ENCODE results near the gene TBX6. TPM values are rescaled to one million over a fixed set of nuclear protein-coding genes. Genes with fewer than 3 reads are reported as not detected.

Gene TBX6
- total RNA-seq, 2 experiments from 2014 or later: 1.3 TPM

GRCh38 chr16:30069611-30070462, 21.9 kb downstream of the TBX6 start:
- Mint-ChIP-seq H3K27ac (peak overlapping the region; percentile 67), H3K36me3 (ENCODE audit: low read depth) (peaks cover 76% of the 10 kb centered on the region), H3K27me3 (ENCODE audit: low read depth) (no peaks in the 10 kb centered on the region), H3K4me3 (peak overlapping the region; percentile 8), H3K9me3 (ENCODE audit: insufficient read depth) (no peaks in the 10 kb centered on the region), H3K4me1 (ENCODE audit: low read depth) (peaks cover 42% of the 10 kb centered on the region)
- ChIA-PET POLR2A (interaction anchor here (1.2 to 5.6 kb wide), 2 partner anchors 22 to 116 kb away, joined by 3 to 60 read pairs; partner anchors contain the start of genes TBX6 and YPEL3), CTCF (interaction anchor here (2.8 kb wide), 1 partner anchor 22 kb away, joined by 12 read pairs; the partner anchor contains the start of gene TBX6)
- DNase-seq (no peak), ATAC-seq (no peak)

DNA sequence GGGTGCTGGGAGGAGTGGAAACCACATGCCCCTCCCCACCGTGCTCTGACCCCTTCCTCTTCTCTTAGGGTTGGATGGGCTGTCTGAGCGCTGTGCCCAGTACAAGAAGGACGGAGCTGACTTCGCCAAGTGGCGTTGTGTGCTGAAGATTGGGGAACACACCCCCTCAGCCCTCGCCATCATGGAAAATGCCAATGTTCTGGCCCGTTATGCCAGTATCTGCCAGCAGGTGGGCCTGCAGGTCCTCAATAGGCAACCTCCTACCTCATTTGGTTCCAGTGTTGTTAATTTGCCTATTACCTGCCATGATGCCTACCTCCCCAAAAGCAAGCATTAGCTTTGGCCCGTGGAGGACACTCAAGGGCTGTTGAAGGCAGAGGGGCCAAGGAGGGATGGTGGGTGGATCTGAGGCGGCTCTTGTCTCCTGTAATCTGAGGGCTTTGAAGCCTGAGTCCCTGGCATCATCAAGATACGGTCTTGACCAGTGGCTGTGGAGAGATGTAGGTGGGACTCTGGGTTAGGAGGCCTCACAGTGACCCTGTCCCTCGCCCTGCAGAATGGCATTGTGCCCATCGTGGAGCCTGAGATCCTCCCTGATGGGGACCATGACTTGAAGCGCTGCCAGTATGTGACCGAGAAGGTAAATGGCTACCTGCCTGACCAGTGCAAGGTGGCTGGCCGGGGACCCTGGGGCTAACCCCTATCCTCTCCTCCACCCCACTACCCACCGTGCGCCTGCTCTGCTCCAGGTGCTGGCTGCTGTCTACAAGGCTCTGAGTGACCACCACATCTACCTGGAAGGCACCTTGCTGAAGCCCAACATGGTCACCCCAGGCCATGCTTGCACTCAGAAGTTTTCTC, 22.7 kb downstream of the TBX6 start:
- DNase-seq (peak; percentile 73), ATAC-seq (no peak)
- Mint-ChIP-seq H3K4me3 (peak overlapping the region; percentile 59), H3K9me3 (ENCODE audit: insufficient read depth) (no peaks in the 10 kb centered on the region), H3K27me3 (ENCODE audit: low read depth) (no peaks in the 10 kb centered on the region), H3K4me1 (ENCODE audit: low read depth) (peaks cover 40% of the 10 kb centered on the region), H3K27ac (peak overlapping the region; percentile 82), H3K36me3 (ENCODE audit: low read depth) (peaks cover 83% of the 10 kb centered on the region)
- ChIA-PET POLR2A (interaction anchor here (1.3 to 5.6 kb wide), 3 partner anchors 12 to 116 kb away, joined by 3 to 60 read pairs (median 34); partner anchors contain the start of genes CORO1A, TBX6 and YPEL3), CTCF (interaction anchor here (5.0 to 6.7 kb wide), 2 partner anchors 15 to 22 kb away, joined by 64 to 82 read pairs; partner anchors contain the start of gene TBX6)

GRCh38 chr16:30068333-30068732, 23.4 kb downstream of the TBX6 start:
- DNase-seq (no peak), ATAC-seq (no peak)
- peaks cover 46% of the 10 kb centered on the region for H3K4me1 Mint-ChIP-seq (ENCODE audit: low read depth)
- POLR2A ChIA-PET: interaction anchor here (1.3 to 5.6 kb wide), 3 partner anchors 11 to 117 kb away, joined by 3 to 60 read pairs (median 34); partner anchors contain the start of genes CORO1A, TBX6 and YPEL3
- no peaks in the 10 kb centered on the region for H3K9me3 Mint-ChIP-seq (ENCODE audit: insufficient read depth)
- peak overlapping the region; percentile 59 for H3K4me3 Mint-ChIP-seq
- peak overlapping the region; percentile 82 for H3K27ac Mint-ChIP-seq
- H3K36me3 Mint-ChIP-seq (ENCODE audit: low read depth): peaks cover 80% of the 10 kb centered on the region
- CTCF ChIA-PET: interaction anchor here (1.0 to 6.7 kb wide), 3 partner anchors 15 to 405 kb away, joined by 3 to 82 read pairs (median 64); partner anchors contain the start of genes SPN and TBX6
- no peaks in the 10 kb centered on the region for H3K27me3 Mint-ChIP-seq (ENCODE audit: low read depth)

GRCh38 chr16:30067584-30067916, 24.2 kb downstream of the TBX6 start:
- no peak for ATAC-seq
- ChIA-PET CTCF (interaction anchor here (1.0 to 6.7 kb wide), 3 partner anchors 14 to 404 kb away, joined by 3 to 82 read pairs (median 64); partner anchors contain the start of genes SPN and TBX6), POLR2A (interaction anchor here (3.1 to 5.6 kb wide), 3 partner anchors 8 to 118 kb away, joined by 34 to 60 read pairs (median 41); partner anchors contain the start of genes CORO1A, PPP4C, TBX6 and YPEL3)
- Mint-ChIP-seq H3K36me3 (ENCODE audit: low read depth) (peaks cover 77% of the 10 kb centered on the region), H3K4me1 (ENCODE audit: low read depth) (peaks cover 49% of the 10 kb centered on the region), H3K4me3 (peak overlapping the region; percentile 99), H3K9me3 (ENCODE audit: insufficient read depth) (no peaks in the 10 kb centered on the region), H3K27ac (peak overlapping the region; percentile 98), H3K27me3 (ENCODE audit: low read depth) (no peaks in the 10 kb centered on the region)
- no peak for DNase-seq

- H3K9me3 Mint-ChIP-seq (ENCODE audit: insufficient read depth): no peaks in the 10 kb centered on the region
- peaks cover 73% of the 10 kb centered on the region for H3K36me3 Mint-ChIP-seq (ENCODE audit: low read depth)
- CTCF ChIA-PET: interaction anchor here (1.0 to 6.7 kb wide), 4 partner anchors 9 to 404 kb away, joined by 3 to 82 read pairs (median 36); partner anchors contain the start of genes PPP4C, SPN and TBX6
- peak overlapping the region; percentile 99 for H3K4me3 Mint-ChIP-seq
- no peak for DNase-seq
- no peaks in the 10 kb centered on the region for H3K27me3 Mint-ChIP-seq (ENCODE audit: low read depth)
- POLR2A ChIA-PET: interaction anchor here (1.8 to 5.6 kb wide), 5 partner anchors 8 to 118 kb away, joined by 9 to 60 read pairs (median 34); partner anchors contain the start of genes CORO1A, PPP4C, TBX6 and YPEL3
- no peak for ATAC-seq
- peaks cover 47% of the 10 kb centered on the region for H3K4me1 Mint-ChIP-seq (ENCODE audit: low read depth)
- H3K27ac Mint-ChIP-seq: peak overlapping the region; percentile 98
Observed at GRCh38 chr16:30066761-30067583, 24.8 kb downstream of the TBX6 start.

DNA sequence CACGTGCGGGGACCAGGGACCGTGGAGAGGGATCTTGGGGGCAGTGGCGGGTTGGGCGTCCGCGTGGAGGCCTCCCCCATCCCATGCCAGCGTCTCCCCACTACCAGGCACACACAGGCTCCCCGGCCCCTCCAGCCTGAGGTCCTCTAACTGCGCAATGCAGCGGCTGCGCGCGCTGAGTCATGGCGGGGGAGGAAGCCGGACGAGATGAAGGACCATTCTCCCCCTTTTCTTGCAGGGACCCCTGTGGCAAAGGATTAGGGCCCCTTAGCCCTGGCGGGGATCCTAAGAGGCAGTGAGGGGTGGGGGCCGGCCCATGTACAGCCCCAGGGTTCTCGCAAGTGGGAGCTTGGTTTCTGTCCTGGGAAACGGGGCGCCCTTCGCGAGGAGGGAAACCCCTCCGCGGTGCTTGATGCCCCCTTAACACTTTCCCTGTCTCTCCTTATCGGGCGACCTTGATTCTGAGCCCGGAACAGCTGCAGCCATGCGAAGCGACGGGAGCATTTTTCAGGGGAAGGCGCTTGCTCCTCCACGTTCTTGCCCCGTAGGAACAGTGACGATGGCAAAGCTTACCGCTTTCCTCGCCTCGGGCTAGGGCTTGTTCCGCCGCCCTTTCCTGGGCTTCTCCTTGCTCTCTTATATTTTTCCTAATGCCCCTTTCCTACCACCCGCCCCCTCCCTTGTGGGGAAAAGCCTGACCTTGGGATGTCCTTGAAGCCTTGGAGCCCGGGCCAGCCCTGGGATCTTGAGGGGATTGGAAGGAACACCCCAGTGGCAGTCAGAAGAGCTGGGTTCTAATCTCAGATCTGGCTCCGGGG, 25.6 kb downstream of the TBX6 start:
- POLR2A ChIA-PET: interaction anchor here (0.9 to 5.6 kb wide), 11 partner anchors 9 to 289 kb away, joined by 3 to 60 read pairs (median 7); partner anchors contain the start of genes CD2BP2, CORO1A, PPP4C and TBX6

GRCh38 chr16:30065102-30065942, 26.4 kb downstream of the TBX6 start, which contains the start of gene ALDOA:
TSS of gene ALDOA (plus strand) at chr16:30065760. CDS start at chr16:30066898, 1,138 bp downstream.
- Mint-ChIP-seq H3K36me3 (ENCODE audit: low read depth) (peaks cover 56% of the 10 kb centered on the region), H3K4me1 (ENCODE audit: low read depth) (peaks cover 44% of the 10 kb centered on the region), H3K27me3 (ENCODE audit: low read depth) (no peaks in the 10 kb centered on the region), H3K4me3 (peak within 1 kb of the TSS; percentile 99), H3K9me3 (ENCODE audit: insufficient read depth) (no peaks in the 10 kb centered on the region), H3K27ac (peak within 1 kb of the TSS; percentile 98)
- peak; percentile 88 for ATAC-seq
- ChIA-PET CTCF (interaction anchor here (0.7 to 6.7 kb wide), 9 partner anchors 8 to 120 kb away, joined by 3 to 82 read pairs (median 5); partner anchors contain the start of genes PPP4C, TBX6 and TLCD3B), POLR2A (interaction anchor here (0.6 to 5.6 kb wide), 12 partner anchors 8 to 567 kb away, joined by 3 to 60 read pairs (median 6); partner anchors contain the start of genes CD2BP2, CORO1A, PPP4C and TBX6)
- DNase-seq: peak; percentile 98

More for the DNA sequence above, 25.6 kb downstream of the TBX6 start:
- peak overlapping the region; percentile 98 for H3K27ac Mint-ChIP-seq
- DNase-seq (no peak), ATAC-seq (no peak)
- H3K36me3 Mint-ChIP-seq (ENCODE audit: low read depth): peaks cover 65% of the 10 kb centered on the region
- CTCF ChIA-PET: interaction anchor here (0.9 to 6.7 kb wide), 8 partner anchors 9 to 120 kb away, joined by 3 to 82 read pairs (median 6); partner anchors contain the start of genes PPP4C and TBX6
- H3K4me1 Mint-ChIP-seq (ENCODE audit: low read depth): peaks cover 47% of the 10 kb centered on the region
- H3K4me3 Mint-ChIP-seq: peak overlapping the region; percentile 99
- no peaks in the 10 kb centered on the region for H3K27me3 Mint-ChIP-seq (ENCODE audit: low read depth)
- H3K9me3 Mint-ChIP-seq (ENCODE audit: insufficient read depth): no peaks in the 10 kb centered on the region

DNA sequence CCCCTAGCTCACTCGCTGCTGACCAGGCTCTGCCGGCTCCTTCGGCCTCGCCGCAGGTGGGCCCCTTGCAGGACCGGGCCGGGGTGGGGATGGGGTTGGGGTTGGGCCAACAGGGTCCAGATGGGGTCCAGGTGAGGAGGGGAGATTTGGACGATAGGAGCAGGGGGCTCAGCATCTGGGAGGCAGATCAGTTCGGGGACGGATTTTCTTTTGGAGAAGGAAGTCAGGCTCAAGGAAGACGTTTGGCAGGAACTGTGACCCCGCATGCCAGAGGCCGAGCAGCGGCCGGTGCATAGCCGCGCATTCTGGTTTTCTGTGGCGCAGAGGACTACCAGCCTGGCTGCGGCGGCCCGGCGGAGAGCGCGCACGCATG, 27.0 kb downstream of the TBX6 start:
- no peaks in the 10 kb centered on the region for H3K27me3 Mint-ChIP-seq (ENCODE audit: low read depth)
- DNase-seq: peak; percentile 34
- peak overlapping the region; percentile 99 for H3K4me3 Mint-ChIP-seq
- H3K9me3 Mint-ChIP-seq (ENCODE audit: insufficient read depth): no peaks in the 10 kb centered on the region
- ChIA-PET POLR2A (interaction anchor here (1.3 to 5.6 kb wide), 7 partner anchors 8 to 291 kb away, joined by 3 to 60 read pairs (median 9); partner anchors contain the start of genes CD2BP2, CORO1A, PPP4C and TBX6), CTCF (interaction anchor here (1.8 to 6.7 kb wide), 3 partner anchors 11 to 121 kb away, joined by 7 to 82 read pairs (median 64); partner anchors contain the start of gene TBX6)
- peak overlapping the region; percentile 98 for H3K27ac Mint-ChIP-seq
- ATAC-seq: no peak
- H3K36me3 Mint-ChIP-seq (ENCODE audit: low read depth): peaks cover 50% of the 10 kb centered on the region
- H3K4me1 Mint-ChIP-seq (ENCODE audit: low read depth): peaks cover 39% of the 10 kb centered on the region

All from activated CD8-positive, alpha-beta T cell treated with anti-CD3 and anti-CD28 coated beads, Interleukin-2, amount 10 ng/mL, durations not matched to agents 7 days and 5 days (primary cell).